H1 (cell line): ENCODE data around the gene HPN. TPM values are rescaled to one million over a fixed set of nuclear protein-coding genes. Genes with fewer than 3 reads are reported as not detected.
A peak's percentile ranks its signal among the peaks of the same experiment; 100 is the strongest.

Experiments
- CTCF ChIA-PET: fragments of 300-600 bp; sonication (Branson Sonifier 250); formaldehyde crosslinking; loops from one replicate; lab custom pipeline; 2021; ENCODE audit not compliant: partially characterized antibody; lab: Charles Lee
- POLR2A ChIA-PET: fragments of 300-600 bp; sonication (Branson Sonifier 250); formaldehyde crosslinking; loops from one replicate; lab custom pipeline; 2021; ENCODE audit warnings: inconsistent platforms; ENCODE audit not compliant: partially characterized antibody; lab: Charles Lee
- DNase-seq, 2 experiments: peaks; one replicate each; pipeline versions ENCODE4 v3.0.0 to v3.0.0-alpha.2; 2010 to 2022; ENCODE audit warnings: low spot score in 2 of 2, low read depth in 1 of 2, mixed read lengths in 1 of 2
- FAIRE-seq: peaks from 2 replicates; lab custom pipeline; 2011; peaks lifted over from hg19 to GRCh38; lab: Jason Lieb, UNC
- H2AFZ ChIP-seq: 2 replicates; pipeline ENCODE4 v1.8.1; 2012; ENCODE audit warnings: low read length, inconsistent platforms
- H2AK5ac ChIP-seq: 2 replicates; pipeline ENCODE4 v1.6.1; 2013; ENCODE audit warnings: low read depth, low read length
- H2BK120ac ChIP-seq: replicated peaks from 2 replicates; pipeline ENCODE3; 2013; ENCODE audit warnings: low read depth, low read length, inconsistent platforms
- H2BK12ac ChIP-seq: 2 replicates; pipeline ENCODE4 v1.6.1; 2013; ENCODE audit warnings: low read depth, low read length
- H2BK15ac ChIP-seq: 2 replicates; pipeline ENCODE4 v1.6.1; 2013; ENCODE audit warnings: low read length
- H2BK20ac ChIP-seq: 2 replicates; pipeline ENCODE4 v1.6.1; 2013; ENCODE audit warnings: low read length
- H2BK5ac ChIP-seq: 2 replicates; pipeline ENCODE4 v1.6.1; 2013; ENCODE audit warnings: low read depth, low read length
- H3K14ac ChIP-seq: 2 replicates; pipeline ENCODE4 v1.6.1; 2013; ENCODE audit warnings: inconsistent platforms; ENCODE audit not compliant: insufficient read length
- H3K18ac ChIP-seq: 2 replicates; pipeline ENCODE4 v1.6.1; 2013; ENCODE audit warnings: low read length; ENCODE audit errors: extremely low read depth
- H3K23ac ChIP-seq: 2 replicates; pipeline ENCODE4 v1.6.1; 2013; ENCODE audit warnings: inconsistent platforms; ENCODE audit not compliant: insufficient read length
- H3K23me2 ChIP-seq: 2 replicates; pipeline ENCODE4 v1.6.1; 2013; ENCODE audit warnings: low read depth, low read length
- H3K27ac ChIP-seq: 2 replicates; pipeline ENCODE4 v1.6.1; 2011; ENCODE audit warnings: low read depth, low read length, inconsistent platforms
- H3K27me3 ChIP-seq, 4 experiments: replicated peaks in 1 of 4; 1 replicate in 1 of 4; 2 replicates in 3 of 4; pipeline versions ENCODE4 v1.6.1 to v1.8.1; 2011 to 2013; ENCODE audit warnings: low read length in 3 of 4, mild to moderate bottlenecking in 3 of 4, inconsistent platforms in 2 of 4, mixed read lengths in 2 of 4, moderate library complexity in 1 of 4; ENCODE audit not compliant: control insufficient read depth in 3 of 4, insufficient read depth in 3 of 4; ENCODE audit errors: extremely low read depth in 1 of 4
- H3K36me3 ChIP-seq, 4 experiments: 2 replicates each; pipeline versions ENCODE4 v1.6.1 to v1.8.1; 2011 to 2013; ENCODE audit warnings: mild to moderate bottlenecking in 4 of 4, low read length in 3 of 4, moderate library complexity in 2 of 4, control low read depth in 1 of 4, inconsistent platforms in 1 of 4; ENCODE audit not compliant: insufficient read depth in 4 of 4, control insufficient read depth in 2 of 4
- H3K4ac ChIP-seq: replicated peaks from 2 replicates; pipeline ENCODE3; 2013; ENCODE audit warnings: low read length, low read depth, mixed read lengths, inconsistent platforms; ENCODE audit not compliant: insufficient read length
- H3K4me1 ChIP-seq, 4 experiments: replicated peaks in 1 of 4; 1 replicate in 1 of 4; 2 replicates in 3 of 4; pipeline versions ENCODE4 v1.6.1 to v1.8.1; 2011 to 2013; ENCODE audit warnings: low read length in 3 of 4, inconsistent platforms in 2 of 4, mixed read lengths in 1 of 4; ENCODE audit not compliant: insufficient read depth in 4 of 4, control insufficient read depth in 3 of 4
- H3K4me2 ChIP-seq, 2 experiments: 2 replicates each; pipeline versions ENCODE4 v1.6.1 to v1.8.1; 2011 to 2013; ENCODE audit warnings: low read depth in 2 of 2, low read length in 2 of 2, control low read depth in 1 of 2, inconsistent platforms in 1 of 2, mild to moderate bottlenecking in 1 of 2; ENCODE audit not compliant: insufficient read depth in 1 of 2
- H3K4me3 ChIP-seq, 4 experiments: fragments of 200-600, 300-600 bp in 1 of 4; sonication (generic), shearing (Covaris generic), sonication (Bioruptor Twin) in 1 of 4; 2 replicates each; pipeline versions ENCODE4 v1.5.1 to v1.8.1; 2011 to 2016; ENCODE audit warnings: low read length in 4 of 4, low read depth in 3 of 4, control low read depth in 2 of 4, inconsistent platforms in 2 of 4, mild to moderate bottlenecking in 2 of 4, mixed read lengths in 1 of 4, moderate library complexity in 1 of 4; ENCODE audit not compliant: insufficient read depth in 2 of 4; ENCODE audit errors: extremely low read depth in 1 of 4
- H3K56ac ChIP-seq: replicated peaks from 2 replicates; pipeline ENCODE3; 2013; ENCODE audit warnings: low read depth, mild to moderate bottlenecking, mixed read lengths, low read length, inconsistent platforms; ENCODE audit not compliant: insufficient read length
- H3K79me1 ChIP-seq: 2 replicates; pipeline ENCODE4 v1.6.1; 2013; ENCODE audit warnings: low read depth, low read length, control low read depth
- H3K79me2 ChIP-seq, 2 experiments: 2 replicates each; pipeline versions ENCODE4 v1.6.1 to v1.8.1; 2012 to 2013; ENCODE audit warnings: low read length in 2 of 2, mild to moderate bottlenecking in 2 of 2, inconsistent platforms in 1 of 2; ENCODE audit not compliant: insufficient read depth in 2 of 2, control insufficient read depth in 1 of 2
- H3K9ac ChIP-seq, 4 experiments: replicated peaks in 1 of 4; 1 replicate in 1 of 4; 2 replicates in 3 of 4; pipeline versions ENCODE4 v1.6.1 to v1.8.1; 2011 to 2013; ENCODE audit warnings: low read depth in 3 of 4, low read length in 3 of 4, control low read depth in 2 of 4, mild to moderate bottlenecking in 2 of 4, moderate library complexity in 2 of 4, inconsistent platforms in 1 of 4; ENCODE audit errors: extremely low read depth in 1 of 4
- H3K9me3 ChIP-seq, 2 experiments: 2 replicates each; pipeline versions ENCODE4 v1.6.1 to v1.8.1; 2012 to 2013; ENCODE audit warnings: mild to moderate bottlenecking in 2 of 2, moderate library complexity in 2 of 2, control low read depth in 1 of 2, inconsistent platforms in 1 of 2, low read depth in 1 of 2, low read length in 1 of 2, mixed read lengths in 1 of 2; ENCODE audit not compliant: insufficient read depth in 2 of 2
- H4K20me1 ChIP-seq, 2 experiments: replicated peaks in 1 of 2; 2 replicates each; pipeline versions ENCODE3 to v1.8.1; 2011 to 2013; ENCODE audit warnings: inconsistent platforms in 2 of 2, low read length in 2 of 2, mild to moderate bottlenecking in 1 of 2; ENCODE audit not compliant: insufficient read depth in 2 of 2, control insufficient read depth in 1 of 2
- H4K5ac ChIP-seq: 2 replicates; pipeline ENCODE4 v1.6.1; 2013; ENCODE audit warnings: low read length, low read depth, mixed read lengths, inconsistent platforms; ENCODE audit not compliant: insufficient read length
- H4K8ac ChIP-seq: 2 replicates; pipeline ENCODE4 v1.8.0; 2013; ENCODE audit warnings: mild to moderate bottlenecking, moderate library complexity, low read length, inconsistent platforms; ENCODE audit not compliant: insufficient read depth; ENCODE audit errors: extremely low read depth
- H4K91ac ChIP-seq: replicated peaks from 2 replicates; pipeline ENCODE3; 2013; ENCODE audit warnings: low read length, mixed read lengths, inconsistent platforms; ENCODE audit not compliant: insufficient read length
- ATF3 ChIP-seq: IDR thresholded peaks from 2 replicates; pipeline ENCODE4 v1.6.1; 2011; ENCODE audit warnings: low read depth, mild to moderate bottlenecking, low read length; ENCODE audit not compliant: insufficient read depth
- CHD1 ChIP-seq: IDR thresholded peaks from 2 replicates; pipeline ENCODE4 v1.6.1; 2012; ENCODE audit warnings: low read depth, low read length, improper control_type of control experiment
- EZH2 ChIP-seq: fragments of 200-600 bp; sonication (generic); IDR thresholded peaks from 2 replicates; pipeline ENCODE4 v1.7.1; 2012; ENCODE audit warnings: low read depth, mild to moderate bottlenecking, moderate library complexity, low read length, inconsistent platforms; ENCODE audit not compliant: severe bottlenecking
- MAFK ChIP-seq: IDR thresholded peaks from 2 replicates; pipeline ENCODE4 v1.6.1; 2012; ENCODE audit warnings: low read depth, mild to moderate bottlenecking, improper control_type of control experiment, low read length
- PHF8 ChIP-seq: fragments of 200-600 bp; sonication (generic); conservative IDR thresholded peaks from 2 replicates; pipeline ENCODE4 v1.7.1; 2012; ENCODE audit warnings: low read depth, mild to moderate bottlenecking, inconsistent platforms, low read length, moderate library complexity
- POLR2AphosphoS5 ChIP-seq: IDR thresholded peaks from 2 replicates; pipeline ENCODE4 v1.6.1; 2011; ENCODE audit warnings: low read depth, low read length
- RAD21 ChIP-seq, 2 experiments: IDR thresholded peaks in 1 of 2; conservative IDR thresholded peaks in 1 of 2; 2 replicates each; pipeline ENCODE4 v1.6.1; 2011; ENCODE audit warnings: low read depth in 2 of 2, low read length in 2 of 2, improper control_type of control experiment in 1 of 2, inconsistent platforms in 1 of 2, mild to moderate bottlenecking in 1 of 2, moderate library complexity in 1 of 2
- SP1 ChIP-seq: IDR thresholded peaks from 2 replicates; pipeline ENCODE4 v1.6.1; 2011; ENCODE audit warnings: low read depth, low read length
- SRF ChIP-seq: IDR thresholded peaks from 2 replicates; pipeline ENCODE4 v1.6.1; 2011; ENCODE audit warnings: mild to moderate bottlenecking, low read depth, low read length, moderate library complexity
- ZNF274 ChIP-seq: IDR thresholded peaks from 2 replicates; pipeline ENCODE4 v1.7.0; 2012; ENCODE audit warnings: low read length, borderline replicate concordance; ENCODE audit errors: extremely low read depth
- WGBS, 2 experiments: shearing (Covaris generic) in 1 of 2; methylation state at CpG; one replicate each; pipeline versions ENCODE4 v1.1.6 to v1.1.7; 2013 to 2015; ENCODE audit warnings: low lambda C conversion rate in 2 of 2, mixed read lengths in 2 of 2, inconsistent platforms in 1 of 2, low coverage in 1 of 2, missing lambda C conversion rate in 1 of 2; ENCODE audit not compliant: insufficient replicate concordance in 2 of 2, insufficient coverage in 1 of 2, insufficient read length in 1 of 2; ENCODE audit errors: extremely low coverage in 1 of 2, missing lambda C conversion rate in 1 of 2; 5-methylcytosine and 5-hydroxymethylcytosine counted together
- polyA plus RNA-seq, 7 experiments: library from polyadenylated mRNA; depleted of rRNA in 3 of 7; stranded (reverse) in 5 of 7; unstranded in 2 of 7; fragments of >200 nt in 5 of 7; fragments of 200-250 nt in 2 of 7; gene quantifications; 1 replicate in 5 of 7; 2 replicates in 1 of 7; 4 replicates in 1 of 7; pipeline versions ENCODE4 v1.2.1 to v1.2.3, GENCODE V29; 2011 to 2013; ENCODE audit warnings: missing spikeins in 2 of 7, mixed read lengths in 2 of 7
- total RNA-seq: library from RNA; stranded (reverse); fragmentation: NEBNext Ultra II Directional; extraction: Animal tissue kit (Norgen Biotek cat#: 25700); gene quantifications from 2 replicates; pipeline ENCODE4 v1.2.1, GENCODE V29; 2021

HPN gene
- total and polyA plus RNA-seq, 2 of the 8 experiments (the other 6 are each of a cell fraction or from before 2014, with no cell fraction given), result 14.7 to 33.7 TPM

- no peaks in the 10 kb centered on the region for H3K79me1 ChIP-seq
- no peak overlapping the region for H2BK120ac ChIP-seq
- H2BK12ac ChIP-seq, result peak overlapping the region; percentile 60; the same call in 1 of the 2 replicates
- 91% methylated on average over 6 of the region's 6 CpGs; no CpG with 5 or more reads in 1 of the 2 experiments for WGBS, 2 experiments
- CTCF ChIA-PET, result no interaction called here
- H3K4ac ChIP-seq, result no peak overlapping the region
- peaks cover 0 to 7% of the 10 kb centered on the region in 2 experiments for H4K20me1 ChIP-seq
- H2AFZ ChIP-seq, result no peak overlapping the region
- TF ChIP-seq EZH2, result no peak
- no peak for TF ChIP-seq MAFK
- TF ChIP-seq RAD21 (IDR thresholded peaks at IDR 0.05 in 1 of 2, conservative IDR thresholded peaks at IDR 0.05 in 1 of 2; ENCODE audit: low read depth in 2 of 2, low read length in 2 of 2), result no peak
- no peak for TF ChIP-seq PHF8
- TF ChIP-seq SP1, result no peak
- no peak for TF ChIP-seq ATF3
- TF ChIP-seq ZNF274, result no peak
- TF ChIP-seq SRF, result no peak
- no peak for TF ChIP-seq POLR2AphosphoS5
- TF ChIP-seq CHD1, result no peak
- no peak overlapping the region; the same call in 1 of the 2 replicates for H2BK15ac ChIP-seq
- no peak overlapping the region for H3K4me2 ChIP-seq
- no peaks in the 10 kb centered on the region; a peak in 1 of 7 replicates for H3K27me3 ChIP-seq
- H3K9me3 ChIP-seq, result no peaks in the 10 kb centered on the region
- POLR2A ChIA-PET, result no interaction called here
- H2AK5ac ChIP-seq, result peak overlapping the region; percentile 95
- H3K9ac ChIP-seq, result no peak overlapping the region
- peaks cover 0 to 7% (median 2%) of the 10 kb centered on the region in 4 experiments; a peak in 3 of 7 replicates for H3K4me1 ChIP-seq
- H3K36me3 ChIP-seq, result no peaks in the 10 kb centered on the region
- H2BK20ac ChIP-seq, result no peak overlapping the region
- H3K4me3 ChIP-seq, result no peak overlapping the region
- H4K8ac ChIP-seq, result no peak overlapping the region; the same call in 1 of the 2 replicates
- H3K79me2 ChIP-seq, result no peaks in the 10 kb centered on the region
- peak overlapping the region; percentile 66; the same call in 1 of the 2 replicates for H2BK5ac ChIP-seq
- H4K91ac ChIP-seq, result no peak overlapping the region
- no peak overlapping the region for H3K14ac ChIP-seq
- H4K5ac ChIP-seq, result no peak overlapping the region
- H3K56ac ChIP-seq, result peak overlapping the region; percentile 69
- no peak overlapping the region for H3K23ac ChIP-seq
- no peak overlapping the region for H3K18ac ChIP-seq
- DNase-seq, result no peak
- no peak overlapping the region for H3K27ac ChIP-seq
- FAIRE-seq, result no peak
- peaks cover 7% of the 10 kb centered on the region; the same call in 1 of the 2 replicates for H3K23me2 ChIP-seq
Observed at GRCh38 chr19:35105047-35105410, 63.5 kb downstream of the HPN start.
